ENCODE measurements around the gene CENPP.

CENPP gene

GRCh38 chr9:92632641-92633040 is 306.9 kb downstream of the CENPP start:
- Histone ChIP-seq H3K4me3 (no peak overlapping the region), H3K9me3 (ENCODE audit: low read depth, low read length) (no peaks in the 10 kb centered on the region), H3K9ac (ENCODE audit: insufficient read length) (no peak overlapping the region), H3K27ac (no peak overlapping the region), H3K36me3 (ENCODE audit: insufficient read depth, low read length) (peaks cover 55% of the 10 kb centered on the region)
- TF ChIP-seq EZH2 (IDR thresholded peaks at IDR 0.05) (no peak), FOXP2 (optimal IDR thresholded peaks at IDR 0.05; ENCODE audit: control extremely low read depth, extremely low read length, insufficient read depth) (no peak), POLR2AphosphoS5 (IDR thresholded peaks at IDR 0.05; ENCODE audit: borderline replicate concordance, low read depth, low read length) (no peak)
- no peak for DNase-seq (ENCODE audit: low read depth, low spot score)

GRCh38 chr9:92633614-92634278 is 308.0 kb downstream of the CENPP start:
- DNase-seq (ENCODE audit: low read depth, low spot score) = no peak

GRCh38 chr9:92634712-92635605 is 309.2 kb downstream of the CENPP start:
- H3K9me3 ChIP-seq (ENCODE audit: low read depth, low read length) = no peaks in the 10 kb centered on the region
- no peak for TF ChIP-seq POLR2AphosphoS5 (IDR thresholded peaks at IDR 0.05; ENCODE audit: borderline replicate concordance, low read depth, low read length)
- no peak for TF ChIP-seq EZH2 (IDR thresholded peaks at IDR 0.05)
- no peak for TF ChIP-seq FOXP2 (optimal IDR thresholded peaks at IDR 0.05; ENCODE audit: control extremely low read depth, extremely low read length, insufficient read depth)

More at GRCh38 chr9:92633614-92634278, 308.0 kb downstream of the CENPP start:
- Histone ChIP-seq H3K27ac (no peak overlapping the region), H3K4me3 (no peak overlapping the region), H3K9ac (ENCODE audit: insufficient read length) (no peak overlapping the region), H3K36me3 (ENCODE audit: insufficient read depth, low read length) (peaks cover 48% of the 10 kb centered on the region), H3K9me3 (ENCODE audit: low read depth, low read length) (no peaks in the 10 kb centered on the region)
- no peak for TF ChIP-seq EZH2 (IDR thresholded peaks at IDR 0.05)
- no peak for TF ChIP-seq POLR2AphosphoS5 (IDR thresholded peaks at IDR 0.05; ENCODE audit: borderline replicate concordance, low read depth, low read length)
- no peak for TF ChIP-seq FOXP2 (optimal IDR thresholded peaks at IDR 0.05; ENCODE audit: control extremely low read depth, extremely low read length, insufficient read depth)

GRCh38 chr9:92635760-92636159 is 310.0 kb downstream of the CENPP start:
- DNase-seq (ENCODE audit: low read depth, low spot score) = no peak
- no peak overlapping the region for H3K4me3 ChIP-seq
- no peak overlapping the region for H3K9ac ChIP-seq (ENCODE audit: insufficient read length)
- H3K9me3 ChIP-seq (ENCODE audit: low read depth, low read length) = no peaks in the 10 kb centered on the region
- TF ChIP-seq EZH2 (IDR thresholded peaks at IDR 0.05) (no peak), FOXP2 (optimal IDR thresholded peaks at IDR 0.05; ENCODE audit: control extremely low read depth, extremely low read length, insufficient read depth) (no peak), POLR2AphosphoS5 (IDR thresholded peaks at IDR 0.05; ENCODE audit: borderline replicate concordance, low read depth, low read length) (no peak)
- no peak overlapping the region for H3K27ac ChIP-seq
- peaks cover 37% of the 10 kb centered on the region for H3K36me3 ChIP-seq (ENCODE audit: insufficient read depth, low read length)

More at GRCh38 chr9:92634712-92635605, 309.2 kb downstream of the CENPP start:
- H3K4me3 ChIP-seq = no peak overlapping the region
- no peak overlapping the region for H3K9ac ChIP-seq (ENCODE audit: insufficient read length)
- peaks cover 44% of the 10 kb centered on the region for H3K36me3 ChIP-seq (ENCODE audit: insufficient read depth, low read length)
- DNase-seq (ENCODE audit: low read depth, low spot score) = peak; percentile 5
- H3K27ac ChIP-seq = no peak overlapping the region

GRCh38 chr9:92636627-92637026 is 310.9 kb downstream of the CENPP start:
- peaks cover 33% of the 10 kb centered on the region for H3K36me3 ChIP-seq (ENCODE audit: insufficient read depth, low read length)

GRCh38 chr9:92637326-92637725 is 311.6 kb downstream of the CENPP start:
- no peak overlapping the region for H3K9ac ChIP-seq (ENCODE audit: insufficient read length)
- peaks cover 27% of the 10 kb centered on the region for H3K36me3 ChIP-seq (ENCODE audit: insufficient read depth, low read length)
- H3K9me3 ChIP-seq (ENCODE audit: low read depth, low read length) = no peaks in the 10 kb centered on the region
- no peak for DNase-seq (ENCODE audit: low read depth, low spot score)
- no peak for TF ChIP-seq POLR2AphosphoS5 (IDR thresholded peaks at IDR 0.05; ENCODE audit: borderline replicate concordance, low read depth, low read length)
- no peak for TF ChIP-seq FOXP2 (optimal IDR thresholded peaks at IDR 0.05; ENCODE audit: control extremely low read depth, extremely low read length, insufficient read depth)
- H3K4me3 ChIP-seq = no peak overlapping the region
- H3K27ac ChIP-seq = no peak overlapping the region

More at GRCh38 chr9:92636627-92637026, 310.9 kb downstream of the CENPP start:
- Histone ChIP-seq H3K9me3 (ENCODE audit: low read depth, low read length) (no peaks in the 10 kb centered on the region), H3K9ac (ENCODE audit: insufficient read length) (no peak overlapping the region), H3K4me3 (no peak overlapping the region), H3K27ac (no peak overlapping the region)
- no peak for DNase-seq (ENCODE audit: low read depth, low spot score)
- TF ChIP-seq FOXP2 (optimal IDR thresholded peaks at IDR 0.05; ENCODE audit: control extremely low read depth, extremely low read length, insufficient read depth) (no peak), EZH2 (IDR thresholded peaks at IDR 0.05) (no peak), POLR2AphosphoS5 (IDR thresholded peaks at IDR 0.05; ENCODE audit: borderline replicate concordance, low read depth, low read length) (no peak)

- no peaks in the 10 kb centered on the region for H3K9me3 ChIP-seq (ENCODE audit: low read depth, low read length)
- peaks cover 29% of the 10 kb centered on the region for H3K36me3 ChIP-seq (ENCODE audit: insufficient read depth, low read length)
- H3K9ac ChIP-seq (ENCODE audit: insufficient read length) = no peak overlapping the region
- no peak overlapping the region for H3K27ac ChIP-seq
- no peak for DNase-seq (ENCODE audit: low read depth, low spot score)
- no peak overlapping the region for H3K4me3 ChIP-seq
- TF ChIP-seq POLR2AphosphoS5 (IDR thresholded peaks at IDR 0.05; ENCODE audit: borderline replicate concordance, low read depth, low read length) = no peak
- TF ChIP-seq EZH2 (IDR thresholded peaks at IDR 0.05) = no peak
- no peak for TF ChIP-seq FOXP2 (optimal IDR thresholded peaks at IDR 0.05; ENCODE audit: control extremely low read depth, extremely low read length, insufficient read depth)
These were observed 312.3 kb downstream of the CENPP start for GRCh38 chr9:92637886-92638620.

Data from SK-N-MC (cell line).